Hair follicle dermal papilla cell (primary cell): ENCODE data around the gene ANKRD13D. TPM values are rescaled to one million over a fixed set of nuclear protein-coding genes. Genes with fewer than 3 reads are reported as not detected.

ENCODE experiments used
- total RNA-seq: library from RNA; depleted of rRNA; stranded (reverse); fragments of >200 nt; gene quantifications from 2 replicates; pipeline ENCODE4 v1.2.3, GENCODE V29; 2012

ANKRD13D gene
- total RNA-seq, result 31.9 and 35.2 TPM in 2 replicates

GRCh38 chr11:67289226-67289650 lies at the start of gene ANKRD13D:
Gene ANKRD13D (plus strand): TSS chr11:67289303. CDS start chr11:67289461, 158 bp downstream.

GRCh38 chr11:67266449-67267187 lies 22.5 kb upstream of the ANKRD13D start, which contains the start of gene GRK2:
Gene GRK2 (plus strand): TSS chr11:67266473. CDS start chr11:67266700, 227 bp downstream.

GRCh38 chr11:67303132-67303834 lies 14.2 kb downstream of the ANKRD13D start, which contains the start of gene SSH3:
Gene SSH3 (plus strand): TSS chr11:67303530. CDS start chr11:67303626, 96 bp downstream.

Other genes with a start within 250 kb of the ANKRD13D start
- gene RHOD, start 232.5 kb upstream of the ANKRD13D start, total RNA-seq, result 16.7 and 27.1 TPM in 2 replicates
- gene KDM2A, start 170.0 kb upstream of the ANKRD13D start, total RNA-seq, result 57.1 and 72.7 TPM in 2 replicates
- gene GRK2, start 22.8 kb upstream of the ANKRD13D start, total RNA-seq, result 38.4 and 44.3 TPM in 2 replicates
- gene SSH3, start 14.2 kb downstream of the ANKRD13D start, total RNA-seq, result 18.3 and 18.8 TPM in 2 replicates
- gene POLD4, start 64.2 kb downstream of the ANKRD13D start, total RNA-seq, result 38.3 and 58.4 TPM in 2 replicates
- 12.7 and 13.8 TPM in 2 replicates for gene CLCF1, start 84.3 kb downstream of the ANKRD13D start, total RNA-seq
- gene RAD9A, start 102.7 kb downstream of the ANKRD13D start, total RNA-seq, result 5.0 and 7.3 TPM in 2 replicates
- gene PPP1CA, start 112.6 kb downstream of the ANKRD13D start, total RNA-seq, result 169 and 220 TPM in 2 replicates
- gene TBC1D10C, start 114.8 kb downstream of the ANKRD13D start, total RNA-seq, result 0.12 TPM in 1 of 2 replicates, not detected in the other
- gene CARNS1, start 126.4 kb downstream of the ANKRD13D start, total RNA-seq, result under 0.01 and 0.16 TPM in 2 replicates
- 44.5 and 48.8 TPM in 2 replicates for gene RPS6KB2, start 139.2 kb downstream of the ANKRD13D start, total RNA-seq
- 0.32 TPM in 1 of 2 replicates, not detected in the other for gene PTPRCAP, start 148.4 kb downstream of the ANKRD13D start, total RNA-seq
- 128 and 136 TPM in 2 replicates for gene CORO1B, start 154.2 kb downstream of the ANKRD13D start, total RNA-seq
- not detected in 2 replicates for gene GPR152, start 163.4 kb downstream of the ANKRD13D start, total RNA-seq
- not detected in 2 replicates for gene CABP4, start 166.1 kb downstream of the ANKRD13D start, total RNA-seq
- gene TMEM134, start 179.9 kb downstream of the ANKRD13D start, total RNA-seq, result 18.8 and 21.7 TPM in 2 replicates
- gene AIP, start 193.7 kb downstream of the ANKRD13D start, total RNA-seq, result 50.3 and 58.9 TPM in 2 replicates
- 30.7 and 31.5 TPM in 2 replicates for gene PITPNM1, start 216.1 kb downstream of the ANKRD13D start, total RNA-seq
- 21.6 and 25.3 TPM in 2 replicates for gene CDK2AP2, start 218.9 kb downstream of the ANKRD13D start, total RNA-seq
- gene CABP2, start 234.1 kb downstream of the ANKRD13D start, total RNA-seq, result not detected in 2 replicates